Measurements from ENCODE around the gene ZCCHC14. TPM values are rescaled to one million over a fixed set of nuclear protein-coding genes. Genes with fewer than 3 reads are reported as not detected.

Gene ZCCHC14
- total RNA-seq, 1 experiment from 2014 or later: 4.9 TPM

- no peak for DNase-seq (ENCODE audit: low read depth)
Observed at GRCh38 chr16:87458424-87458915, 34.4 kb downstream of the ZCCHC14 start.

GRCh38 chr16:87457709-87458423 is 35.0 kb downstream of the ZCCHC14 start:
- peak; percentile 98 for DNase-seq (ENCODE audit: low read depth)

- DNase-seq (ENCODE audit: low read depth): no peak
Observed at GRCh38 chr16:87457061-87457611, 35.7 kb downstream of the ZCCHC14 start.

- DNase-seq (ENCODE audit: low read depth): no peak
Observed at GRCh38 chr16:87454391-87454790, 38.4 kb downstream of the ZCCHC14 start.

- no peak for DNase-seq (ENCODE audit: low read depth)
Observed at GRCh38 chr16:87453326-87453725, 39.5 kb downstream of the ZCCHC14 start.

GRCh38 chr16:87451563-87452210 is 41.1 kb downstream of the ZCCHC14 start:
- DNase-seq (ENCODE audit: low read depth): no peak

GRCh38 chr16:87448866-87449265 is 44.0 kb downstream of the ZCCHC14 start:
- no peak for DNase-seq (ENCODE audit: low read depth)

- no peak for DNase-seq (ENCODE audit: low read depth)
Observed at GRCh38 chr16:87447323-87447722, 45.5 kb downstream of the ZCCHC14 start.

GRCh38 chr16:87446479-87446878 is 46.3 kb downstream of the ZCCHC14 start:
- no peak for DNase-seq (ENCODE audit: low read depth)

GRCh38 chr16:87445486-87445885 is 47.3 kb downstream of the ZCCHC14 start:
- DNase-seq (ENCODE audit: low read depth): no peak

- no peak for DNase-seq (ENCODE audit: low read depth)
Observed at GRCh38 chr16:87443964-87444363, 48.9 kb downstream of the ZCCHC14 start.

- no peak for DNase-seq (ENCODE audit: low read depth)
Observed at GRCh38 chr16:87443016-87443415, 49.8 kb downstream of the ZCCHC14 start.

GRCh38 chr16:87442581-87442966 is 50.2 kb downstream of the ZCCHC14 start:
- no peak for DNase-seq (ENCODE audit: low read depth)

- no peak for DNase-seq (ENCODE audit: low read depth)
Observed at GRCh38 chr16:87441886-87442580, 50.8 kb downstream of the ZCCHC14 start.

GRCh38 chr16:87439926-87440325 is 52.9 kb downstream of the ZCCHC14 start:
- no peak for DNase-seq (ENCODE audit: low read depth)

- no peak for DNase-seq (ENCODE audit: low read depth)
Observed at GRCh38 chr16:87438611-87438985, 54.2 kb downstream of the ZCCHC14 start.

- no peak for DNase-seq (ENCODE audit: low read depth)
Observed at GRCh38 chr16:87437911-87438610, 54.8 kb downstream of the ZCCHC14 start.

GRCh38 chr16:87437327-87437726 is 55.5 kb downstream of the ZCCHC14 start:
- DNase-seq (ENCODE audit: low read depth): no peak

GRCh38 chr16:87436225-87437172 is 56.3 kb downstream of the ZCCHC14 start:
- DNase-seq (ENCODE audit: low read depth): peak; percentile 61

All from HT1080 (cell line).